NK-92 treated with Interleukin-12 subunit alpha and Interleukin-12 subunit beta, amount 100 ng/mL, for 24 hours (cell line): ENCODE results near the gene SNED1.

ENCODE experiments used
- DNase-seq: peaks from one replicate; lab custom pipeline; 2025; lab: John Stamatoyannopoulos, UW

Gene SNED1

DNA sequence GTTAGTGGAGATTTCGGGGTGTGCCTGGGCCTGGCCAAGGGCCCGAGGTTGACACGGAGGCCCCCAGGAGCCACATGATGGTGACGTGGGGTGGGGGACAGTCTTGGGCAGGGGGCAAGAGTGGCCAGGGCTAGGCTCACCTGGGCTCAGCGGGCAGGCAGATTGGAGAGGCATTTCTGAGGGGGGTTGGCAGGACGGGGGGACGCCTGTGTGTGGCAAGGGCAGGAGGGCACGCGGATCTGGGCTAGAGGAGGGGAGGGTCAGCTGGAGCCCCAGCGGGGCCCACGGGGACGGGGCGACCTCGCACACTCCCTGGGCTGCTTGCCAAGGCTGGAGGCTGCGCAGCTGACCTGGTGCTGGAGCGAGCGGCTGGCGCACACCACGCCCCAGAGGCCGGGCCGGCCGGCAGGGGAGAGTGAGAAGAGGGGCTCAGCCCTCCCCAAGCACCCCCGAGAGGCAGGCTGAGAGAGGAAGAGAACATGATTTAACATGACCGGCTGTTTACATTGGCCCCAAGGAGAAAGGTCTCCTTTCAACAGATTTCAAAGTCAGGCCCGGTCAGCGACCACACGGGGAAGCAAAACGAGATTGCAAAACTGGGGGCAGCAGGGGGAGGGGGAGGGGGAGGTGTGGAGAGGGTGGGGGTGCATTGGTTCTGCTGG, 38.0 kb upstream of the SNED1 start:
- DNase-seq: no peak

DNA sequence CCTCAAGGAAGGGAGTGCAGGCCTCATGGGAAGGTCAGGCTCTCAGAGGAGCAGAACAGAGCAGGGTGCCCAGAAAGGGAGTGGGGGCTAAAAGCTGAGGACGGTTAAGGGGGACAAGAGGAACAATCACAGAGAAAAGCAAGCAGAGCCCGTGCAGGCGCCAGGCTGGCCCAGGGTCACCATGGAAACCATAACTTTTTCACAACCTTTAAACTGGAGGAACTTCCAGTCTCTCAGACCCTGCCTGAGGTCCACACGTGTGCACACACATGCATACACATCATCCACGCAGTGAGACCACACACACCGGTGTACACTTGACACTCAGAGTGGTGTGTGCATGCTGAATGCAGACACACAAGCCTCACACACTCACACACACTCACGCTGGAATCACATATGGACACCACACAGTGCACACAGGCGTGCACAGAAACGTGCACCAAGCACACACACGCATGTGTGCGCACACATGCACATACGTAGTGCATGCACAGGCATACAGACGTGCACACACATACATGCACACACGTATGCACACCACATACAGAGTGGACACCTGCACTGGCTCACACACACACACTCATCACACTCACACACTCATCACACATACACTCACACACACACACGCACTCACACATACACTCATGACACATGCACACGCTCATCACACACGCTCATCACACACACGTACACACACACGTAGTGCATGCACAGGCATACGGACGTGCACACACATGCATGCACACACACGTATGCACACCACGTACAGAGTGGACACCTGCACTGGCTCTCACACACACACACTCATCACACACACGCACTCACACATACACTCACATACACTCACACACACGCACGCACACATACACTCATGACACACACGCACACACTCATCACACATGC, 37.2 kb upstream of the SNED1 start:
- no peak for DNase-seq

DNA sequence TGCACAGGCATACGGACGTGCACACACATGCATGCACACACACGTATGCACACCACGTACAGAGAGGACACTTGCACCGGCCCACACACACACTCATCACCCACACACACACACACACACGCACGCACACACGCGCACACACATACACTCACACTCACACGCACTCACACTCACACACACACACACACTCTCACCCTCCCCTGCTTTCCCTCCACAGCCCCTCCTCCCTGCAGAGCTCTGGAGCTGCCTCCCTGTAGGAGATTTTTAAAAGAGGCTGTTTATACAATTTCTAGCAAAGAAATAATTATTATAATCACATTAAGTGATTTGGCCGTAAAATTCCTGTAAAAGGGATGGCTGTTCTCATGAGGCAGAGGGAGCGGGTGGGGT, 36.5 kb upstream of the SNED1 start:
- DNase-seq: no peak

DNA sequence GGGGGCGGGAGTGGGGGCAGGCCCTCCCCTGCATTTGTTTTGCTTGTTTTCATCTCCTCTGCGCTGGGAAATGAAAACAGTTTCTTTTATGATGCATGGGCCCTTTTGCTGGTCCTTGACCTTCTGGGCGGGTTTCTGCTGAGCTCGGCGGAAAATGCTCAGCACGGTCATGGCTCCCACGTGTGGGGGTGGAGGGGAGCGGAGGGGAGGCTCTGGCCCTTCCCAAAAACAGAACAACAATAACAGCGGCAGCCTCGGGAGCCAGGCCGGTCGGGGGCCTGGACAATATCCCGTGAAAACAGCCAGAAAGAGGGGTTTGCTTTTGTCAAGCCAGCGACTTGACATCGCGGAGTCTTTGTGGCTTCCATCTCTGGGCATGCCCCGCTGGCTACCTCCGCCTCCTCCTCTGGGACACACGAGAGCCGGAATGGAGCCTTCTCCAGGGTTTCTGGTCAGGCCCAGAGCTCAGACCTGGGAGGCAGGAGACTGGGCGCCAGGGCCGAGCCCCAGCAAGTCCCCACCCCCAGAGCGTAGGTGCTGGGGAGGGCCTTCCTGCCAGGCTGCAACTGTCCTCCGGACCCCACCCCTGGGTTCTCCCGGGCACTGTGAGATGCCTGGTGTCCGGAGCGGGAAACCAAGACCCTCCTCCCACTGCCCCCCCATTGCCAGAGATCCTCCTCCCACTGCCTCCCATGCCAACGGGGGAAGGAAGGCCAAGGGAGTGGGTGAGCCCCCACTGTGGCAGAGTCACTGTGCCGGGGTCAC, 35.9 kb upstream of the SNED1 start:
- no peak for DNase-seq

DNA sequence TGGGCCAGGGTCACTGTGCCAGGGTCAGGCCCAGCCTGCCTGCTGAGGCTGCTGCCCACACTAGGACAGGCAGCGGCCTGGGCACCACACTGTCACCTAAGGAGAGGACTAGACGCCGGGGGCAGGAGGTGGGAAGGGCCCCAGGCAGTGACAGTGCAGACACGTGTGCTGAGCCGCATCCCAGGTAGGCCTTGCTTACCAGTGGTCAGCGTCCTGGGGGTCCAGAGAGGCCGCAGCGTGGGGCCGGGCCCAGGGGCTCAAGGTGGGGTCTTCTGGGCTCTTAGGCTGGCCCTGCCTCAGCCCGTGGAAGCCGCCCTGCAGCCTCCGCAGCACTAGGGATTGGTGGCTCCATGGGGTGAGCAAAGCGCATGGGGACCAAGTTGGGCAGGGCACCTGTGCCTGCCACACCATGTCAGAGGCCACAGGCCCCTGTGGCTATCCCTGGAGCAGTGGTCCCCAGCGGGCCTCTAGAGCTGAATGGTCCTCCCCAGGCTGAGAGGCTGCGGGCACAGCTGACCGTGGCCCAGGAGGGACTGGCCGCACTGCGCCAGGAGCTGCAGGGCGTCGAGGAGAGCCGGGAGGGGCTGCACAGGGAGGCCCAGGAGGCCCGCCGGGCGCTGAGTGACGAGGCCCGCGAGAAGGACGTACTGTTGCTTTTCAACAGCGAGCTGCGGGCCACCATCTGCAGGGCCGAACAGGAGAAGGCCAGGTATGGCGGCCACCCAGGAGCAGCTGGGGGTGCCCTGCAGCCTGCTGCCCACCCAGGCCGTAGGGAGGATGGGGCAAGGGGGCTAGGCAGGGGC, 35.2 kb upstream of the SNED1 start:
- no peak for DNase-seq

DNA sequence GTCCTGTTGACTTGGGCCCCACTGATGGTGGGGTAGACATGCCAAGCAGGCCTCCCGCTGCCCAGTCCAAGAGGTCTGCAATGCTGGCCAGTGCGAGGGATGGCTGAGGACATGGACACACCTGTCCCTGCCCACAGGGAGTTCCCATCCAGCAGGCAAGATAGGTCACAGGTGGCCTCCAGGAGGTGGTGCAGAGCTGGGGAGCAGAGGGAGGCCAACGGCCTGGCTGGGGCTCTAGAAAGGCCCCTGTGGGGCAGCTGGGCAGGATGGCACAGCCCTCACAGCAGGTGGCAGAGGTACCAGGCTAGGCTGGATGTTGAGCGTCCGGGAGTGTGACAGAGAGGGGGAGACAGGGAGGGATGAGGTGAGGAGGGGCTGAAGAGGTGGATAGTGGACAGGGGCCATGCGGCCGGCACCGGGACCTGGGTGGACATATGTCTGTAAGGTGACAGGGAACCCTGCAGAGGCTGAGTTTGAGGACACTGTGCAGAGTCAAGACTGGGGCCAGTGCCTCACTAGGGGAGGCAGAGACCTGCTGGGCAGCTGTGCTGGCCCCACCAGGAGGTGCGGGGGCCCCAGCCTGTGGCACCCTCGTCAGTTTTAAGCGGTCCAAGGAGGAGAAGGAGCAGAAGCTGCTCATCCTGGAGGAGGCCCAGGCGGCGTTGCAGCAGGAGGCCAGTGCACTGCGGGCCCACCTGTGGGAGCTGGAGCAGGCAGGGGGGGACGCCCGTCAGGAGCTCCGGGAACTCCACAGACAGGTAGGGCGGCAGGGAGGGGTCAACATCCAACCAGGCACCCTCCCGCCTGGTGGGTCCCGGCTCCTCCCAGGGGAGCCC, 34.3 kb upstream of the SNED1 start:
- DNase-seq: no peak

DNA sequence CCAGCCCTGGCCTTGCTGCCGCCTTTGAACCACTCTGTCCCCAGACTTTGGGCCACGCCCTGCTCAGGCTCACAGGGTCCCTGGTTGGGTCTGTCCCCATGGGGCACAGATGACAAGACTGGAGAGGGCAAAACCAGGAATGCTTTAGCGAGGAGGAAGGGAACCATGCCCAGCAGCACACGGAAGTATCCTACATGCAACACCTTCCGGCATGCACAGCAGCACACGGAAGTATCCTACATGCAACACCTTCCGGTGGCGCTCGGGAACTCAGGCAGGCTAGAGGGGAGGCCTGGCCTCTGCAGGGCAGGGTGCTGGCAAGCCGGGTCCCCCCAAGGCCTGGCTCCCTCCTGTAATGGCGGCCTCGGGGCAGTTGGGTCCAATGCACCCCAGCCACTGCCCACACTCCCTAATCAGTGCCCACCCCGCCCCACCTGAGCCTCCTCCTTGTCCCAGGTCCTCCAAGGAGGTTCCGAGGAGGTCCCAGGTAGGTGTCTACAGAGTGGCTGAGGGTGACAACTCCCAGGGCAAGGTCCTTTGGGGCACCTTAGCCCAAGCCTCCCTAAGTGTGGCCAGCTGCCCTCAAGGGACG, 33.6 kb upstream of the SNED1 start:
- no peak for DNase-seq

DNA sequence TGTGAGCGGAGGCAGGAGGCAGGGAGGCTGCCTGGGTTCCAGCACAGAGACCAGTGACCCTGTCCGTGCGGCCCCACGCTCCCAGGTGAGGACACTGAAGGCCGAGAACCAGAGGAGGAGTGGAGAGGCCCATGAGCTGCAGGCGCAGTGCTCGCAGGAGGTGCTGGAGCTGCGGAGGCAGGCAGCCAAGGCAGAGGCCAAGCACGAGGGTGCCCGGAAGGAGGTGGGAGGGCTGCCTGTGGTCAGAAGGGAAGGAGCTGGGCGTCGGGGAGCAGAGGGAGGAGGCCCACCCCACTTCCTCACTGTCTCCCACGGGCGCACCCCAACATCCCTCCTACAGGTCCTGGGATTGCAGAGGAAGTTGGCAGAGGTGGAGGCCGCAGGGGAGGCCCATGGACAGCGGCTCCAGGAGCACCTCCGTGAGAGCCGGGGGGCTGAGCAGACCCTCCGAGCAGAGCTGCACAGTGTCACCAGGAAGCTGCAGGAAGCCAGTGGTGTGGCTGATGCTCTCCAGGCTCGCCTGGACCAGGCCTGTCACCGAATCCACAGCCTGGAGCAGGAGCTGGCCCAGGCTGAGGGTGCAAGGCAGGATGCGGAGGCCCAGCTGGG, 33.0 kb upstream of the SNED1 start:
- DNase-seq: no peak

DNA sequence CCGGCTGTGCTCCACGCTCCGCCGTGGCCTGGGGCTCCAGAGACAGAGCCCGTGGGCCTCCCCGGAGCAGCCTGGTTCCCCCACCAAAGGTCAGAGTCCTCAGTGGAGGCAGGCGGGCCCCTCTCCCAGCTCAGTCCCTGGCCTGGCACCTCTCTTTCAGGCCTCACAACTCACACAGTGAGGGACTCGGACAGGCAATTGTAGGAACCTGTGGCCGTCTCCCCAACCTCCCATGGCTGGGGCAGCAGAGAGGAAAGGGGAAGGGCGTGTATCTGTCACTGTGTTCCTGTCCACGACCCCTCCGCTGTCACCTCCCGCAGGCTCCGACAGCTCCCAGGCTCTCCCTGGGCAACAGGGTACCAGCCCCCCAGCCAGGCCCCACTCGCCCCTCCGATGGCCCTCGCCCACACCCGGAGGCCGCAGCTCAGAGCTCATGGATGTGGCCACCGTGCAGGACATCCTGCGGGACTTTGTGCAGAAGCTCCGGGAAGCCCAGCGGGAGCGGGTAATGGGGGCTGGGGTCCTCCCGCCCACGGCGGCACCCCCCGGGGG, 32.4 kb upstream of the SNED1 start:
- DNase-seq: no peak

DNA sequence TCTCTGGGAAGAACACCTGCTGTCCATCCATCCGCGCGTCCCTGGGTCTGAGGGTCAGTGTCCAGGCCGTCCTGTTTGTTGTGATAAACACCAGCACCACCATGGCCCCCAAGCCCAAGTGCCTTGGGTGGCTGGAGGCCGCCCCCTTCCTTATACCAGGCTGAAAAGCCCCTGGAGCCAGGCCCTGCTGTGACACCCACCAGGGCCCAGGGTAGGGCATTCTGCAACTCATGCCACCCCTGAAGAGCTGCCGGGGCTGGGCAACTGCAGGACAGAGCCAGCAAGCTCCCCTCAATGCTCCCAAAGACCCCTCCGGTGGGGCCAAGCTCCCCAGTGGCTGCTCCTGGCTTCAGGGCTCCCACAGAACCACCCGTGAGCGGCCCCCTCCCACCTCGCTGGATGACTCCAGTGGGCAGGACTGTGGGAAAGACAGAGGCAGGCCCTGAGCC, 31.9 kb upstream of the SNED1 start:
- DNase-seq: no peak

DNA sequence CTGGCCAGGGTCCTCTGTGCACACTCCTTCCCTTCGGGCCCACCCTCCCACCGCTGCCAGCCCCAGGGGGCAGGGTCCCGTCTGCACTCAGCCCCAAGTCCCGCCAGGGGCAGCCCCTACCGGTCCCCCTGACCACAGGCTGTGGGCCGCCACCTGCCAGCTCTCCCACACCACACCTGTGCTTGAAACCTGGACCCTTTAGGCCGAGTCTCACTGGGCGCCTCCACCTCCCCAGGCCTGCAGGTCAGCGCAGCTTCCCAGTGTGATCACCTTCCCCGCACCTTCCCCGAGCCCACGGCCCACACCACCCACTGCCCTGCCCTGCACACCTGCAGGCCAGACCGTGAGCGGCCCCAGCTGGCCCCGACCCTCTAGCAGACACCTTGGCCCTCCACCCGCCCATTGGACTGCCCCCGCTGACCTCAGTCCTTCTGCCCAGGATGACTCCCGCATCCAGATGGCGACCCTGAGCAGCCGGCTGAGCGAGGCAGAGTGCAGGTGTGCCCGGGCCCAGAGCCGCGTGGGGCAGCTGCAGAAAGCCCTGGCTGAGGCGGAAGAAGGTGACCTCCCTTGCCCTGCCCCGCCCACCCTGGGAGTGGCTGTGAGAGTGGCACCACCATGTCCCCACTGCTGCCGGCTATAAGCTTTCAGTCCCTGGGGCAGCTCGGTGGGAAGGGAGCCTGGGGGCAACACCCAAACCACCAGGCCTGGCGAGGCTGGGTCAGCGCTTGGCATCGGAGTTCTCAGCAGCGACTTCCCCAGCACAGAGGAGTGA, 31.3 kb upstream of the SNED1 start:
- no peak for DNase-seq

DNA sequence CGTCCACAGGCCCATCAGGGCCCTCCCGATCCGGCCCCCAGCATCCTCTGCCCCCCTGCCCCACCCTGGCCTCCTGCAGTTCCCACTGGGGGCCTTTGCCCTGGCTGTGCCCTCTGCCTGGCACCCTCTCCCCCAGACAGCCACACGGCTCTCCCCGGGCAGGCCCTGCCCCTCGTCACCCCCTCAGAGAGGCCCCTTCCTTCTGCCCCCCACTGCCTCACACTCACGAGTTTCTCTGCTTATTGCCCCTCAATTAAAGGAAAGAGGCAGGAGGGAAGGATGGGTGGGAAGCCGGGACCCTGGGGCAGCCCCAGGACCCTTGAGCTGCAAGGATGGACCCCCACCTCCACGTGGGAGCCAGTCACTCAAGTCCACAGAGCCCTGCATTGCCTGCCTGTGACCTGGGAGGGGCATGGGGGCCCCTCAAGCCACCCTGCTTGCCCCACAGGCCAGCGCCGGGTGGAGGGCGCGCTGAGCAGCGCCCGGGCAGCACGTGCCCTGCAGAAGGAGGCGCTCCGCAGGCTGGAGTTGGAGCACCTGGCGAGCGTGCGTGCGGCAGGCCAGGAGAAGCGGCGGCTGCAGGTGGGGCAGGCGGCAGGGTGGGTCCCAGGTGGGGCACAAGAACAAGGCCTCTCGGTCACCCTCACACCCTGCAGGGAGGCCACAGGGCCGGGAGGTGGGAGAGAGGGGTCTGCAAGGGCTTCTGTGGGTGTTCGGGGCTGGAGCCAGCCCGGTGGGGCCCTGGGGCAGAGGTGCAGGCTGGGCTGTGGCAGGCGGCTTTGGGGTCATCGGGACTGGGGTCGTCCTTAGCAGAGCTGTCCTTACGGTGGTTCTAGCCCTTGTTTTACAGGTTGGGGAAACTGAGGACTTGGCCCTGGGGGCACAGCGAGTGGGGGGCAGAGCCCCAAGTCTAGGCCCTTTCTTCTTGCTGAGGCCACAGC, 30.5 kb upstream of the SNED1 start:
- DNase-seq: no peak

DNA sequence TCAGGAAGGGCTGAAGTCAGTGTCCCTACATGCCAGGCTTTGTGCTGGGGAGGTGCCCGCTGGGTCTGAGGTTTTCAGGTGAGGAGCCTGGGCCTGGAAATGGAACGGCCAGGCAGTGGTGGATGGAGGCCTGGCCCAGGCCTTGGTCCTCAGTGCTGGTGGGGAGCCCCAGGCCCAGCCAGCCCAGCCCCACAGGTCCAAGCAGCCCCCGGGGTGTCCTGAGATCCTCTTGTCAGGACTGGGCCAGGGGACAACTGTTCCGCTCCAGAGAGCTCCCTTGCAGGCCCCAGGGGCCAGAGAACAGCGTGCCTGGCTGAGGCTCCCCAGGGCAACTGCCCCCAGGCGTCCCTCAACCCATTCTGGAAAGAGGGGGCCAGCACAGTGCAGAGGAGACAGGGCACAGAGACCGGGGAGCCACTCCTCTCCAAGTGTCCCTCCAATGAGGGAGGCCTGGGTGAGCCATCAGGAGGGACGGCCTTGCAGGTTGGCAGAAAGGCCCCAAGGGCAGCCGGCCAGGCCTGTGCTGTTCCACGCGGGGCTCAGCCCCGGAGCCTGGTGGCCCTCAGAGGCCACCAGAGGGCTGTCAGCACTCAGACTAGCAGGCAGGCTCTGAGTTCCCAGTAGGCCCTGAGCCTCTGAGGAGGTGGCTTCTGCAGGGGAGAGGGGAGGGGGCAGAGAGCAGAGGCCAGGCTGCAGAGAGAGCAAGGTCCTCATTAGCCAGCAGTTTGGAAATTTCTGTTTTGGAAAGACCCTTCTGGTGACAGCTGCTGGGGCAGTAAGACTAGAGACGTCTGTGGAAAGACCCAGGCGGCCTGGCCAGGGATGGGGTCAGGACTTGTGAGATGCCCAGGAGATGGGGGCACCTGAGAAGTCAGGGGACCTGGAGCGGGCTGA, 29.4 kb upstream of the SNED1 start:
- DNase-seq: no peak

DNA sequence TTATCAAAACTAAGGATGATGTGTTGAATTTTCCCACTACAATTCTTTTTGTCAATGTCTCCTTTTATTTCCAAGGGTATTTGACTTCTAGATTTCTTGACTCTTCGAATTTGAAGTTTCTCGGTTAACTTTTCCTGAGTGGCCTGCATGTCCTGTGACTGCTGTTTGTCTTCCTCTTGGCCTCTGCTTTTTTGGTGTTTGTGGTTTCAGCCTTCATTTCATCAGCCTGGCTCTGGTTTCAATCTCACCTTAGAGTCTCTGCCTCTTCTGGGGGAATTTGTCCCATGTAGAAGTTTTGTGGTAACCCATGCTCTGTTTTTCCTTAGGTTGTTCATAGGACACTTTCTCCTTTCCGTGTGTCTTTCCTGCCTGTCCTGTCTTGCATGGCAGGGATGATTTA, 28.3 kb upstream of the SNED1 start:
- DNase-seq: no peak

DNA sequence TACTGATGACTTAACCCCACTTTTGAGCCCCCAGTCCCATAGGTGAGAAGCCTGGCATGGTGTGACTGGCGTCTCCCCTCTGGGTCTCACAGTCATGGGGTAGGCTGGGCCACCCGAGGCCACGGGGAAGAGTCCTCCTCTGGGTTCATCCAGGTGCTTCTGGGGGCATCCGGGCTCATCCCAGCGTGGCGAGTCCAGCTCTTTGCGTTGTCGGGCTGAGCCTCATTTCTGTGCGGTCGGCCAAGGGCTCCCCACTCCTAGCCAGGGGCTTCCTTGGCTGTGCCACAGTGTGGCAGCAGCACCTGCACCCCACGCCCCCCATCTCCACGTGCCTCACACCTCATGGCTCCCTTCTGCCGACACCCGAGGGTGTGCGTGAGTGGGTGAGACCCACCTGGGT, 27.6 kb upstream of the SNED1 start:
- DNase-seq: no peak

DNA sequence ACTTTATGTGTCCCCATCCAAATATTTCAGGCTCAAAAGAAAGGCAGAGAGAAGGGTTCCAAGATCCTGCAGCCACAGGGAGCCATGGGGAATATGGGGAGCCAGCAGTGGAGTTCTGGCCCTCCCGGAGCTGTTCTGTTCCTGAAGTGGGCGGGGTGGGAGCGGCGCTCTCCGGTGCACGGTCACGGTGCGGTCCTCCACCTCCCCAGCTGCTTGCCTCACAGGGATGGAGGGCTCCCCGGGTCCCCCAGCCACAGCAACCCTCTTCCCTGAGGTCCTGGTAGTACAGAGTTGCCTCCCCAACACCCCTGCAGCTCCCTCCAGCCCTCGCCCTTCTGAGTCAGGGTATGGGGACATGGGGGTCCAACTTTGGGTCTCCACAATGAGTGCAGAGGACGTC, 26.2 kb upstream of the SNED1 start:
- no peak for DNase-seq
